Fibroblast of lung (primary cell): Measurements from ENCODE around the gene MYO1A. TPM values are rescaled to one million over a fixed set of nuclear protein-coding genes. Genes with fewer than 3 reads are reported as not detected.

Source experiments
- DNase-seq, 2 donors: peaks; one replicate each; pipeline versions ENCODE4 v3.0.0 to v3.0.0-alpha.2; 2010; ENCODE audit warnings: low read depth in 2 of 2
- H2AFZ ChIP-seq: 2 replicates; pipeline ENCODE4 v1.5.1; 2012; ENCODE audit warnings: low read length, control low read depth, inconsistent platforms
- H3K27ac ChIP-seq: 2 replicates; pipeline ENCODE4 v1.5.1; 2011; ENCODE audit warnings: low read length, control low read depth; ENCODE audit not compliant: insufficient read depth
- H3K27me3 ChIP-seq: 2 replicates; pipeline ENCODE4 v1.5.1; 2011; ENCODE audit warnings: mild to moderate bottlenecking, low read length; ENCODE audit not compliant: control insufficient read depth, insufficient read depth
- H3K36me3 ChIP-seq: 2 replicates; pipeline ENCODE4 v1.5.1; 2011; ENCODE audit warnings: low read length; ENCODE audit not compliant: control insufficient read depth, insufficient read depth
- H3K4me1 ChIP-seq: 2 replicates; pipeline ENCODE4 v1.5.1; 2011; ENCODE audit warnings: low read length; ENCODE audit not compliant: control insufficient read depth, insufficient read depth; ENCODE audit errors: extremely low read depth
- H3K4me2 ChIP-seq: 2 replicates; pipeline ENCODE4 v1.5.1; 2011; ENCODE audit warnings: low read length, control low read depth; ENCODE audit not compliant: insufficient read depth; ENCODE audit errors: extremely low read depth
- H3K4me3 ChIP-seq, 4 experiments: fragments of 200-600 bp in 1 of 4; sonication (generic) in 1 of 4; replicated peaks in 1 of 4; 2 replicates each; pipeline ENCODE4 v1.5.1; 2011 to 2016; ENCODE audit warnings: low read length in 4 of 4, low read depth in 3 of 4, mild to moderate bottlenecking in 3 of 4, control low read depth in 2 of 4, inconsistent platforms in 1 of 4, mixed read lengths in 1 of 4; ENCODE audit not compliant: insufficient read depth in 1 of 4; ENCODE audit errors: control extremely low read depth in 1 of 4
- H3K79me2 ChIP-seq: 2 replicates; pipeline ENCODE4 v1.5.1; 2012; ENCODE audit warnings: mild to moderate bottlenecking, low read length, inconsistent platforms; ENCODE audit not compliant: control insufficient read depth, insufficient read depth
- H3K9ac ChIP-seq: 2 replicates; pipeline ENCODE4 v1.5.1; 2011; ENCODE audit warnings: mild to moderate bottlenecking, low read length, control low read depth; ENCODE audit not compliant: insufficient read depth
- H3K9me3 ChIP-seq: 2 replicates; pipeline ENCODE4 v1.5.1; 2012; ENCODE audit warnings: low read depth, low read length; ENCODE audit not compliant: control insufficient read depth, insufficient read depth
- H4K20me1 ChIP-seq: 2 replicates; pipeline ENCODE4 v1.5.1; 2011; ENCODE audit warnings: low read length; ENCODE audit not compliant: control insufficient read depth, insufficient read depth; ENCODE audit errors: extremely low read depth
- CTCF ChIP-seq, 2 donors: IDR thresholded peaks in 1 of 2; conservative IDR thresholded peaks in 1 of 2; 1 replicate in 1 of 2; 2 replicates in 1 of 2; pipeline ENCODE4 v1.5.1; 2011 to 2012; ENCODE audit warnings: low read length in 2 of 2, control low read depth in 1 of 2, inconsistent platforms in 1 of 2, low read depth in 1 of 2, mild to moderate bottlenecking in 1 of 2
- EZH2 ChIP-seq: IDR thresholded peaks from 2 replicates; pipeline ENCODE4 v1.5.1; 2012; ENCODE audit warnings: low read length, control low read depth, mild to moderate bottlenecking; ENCODE audit errors: missing control alignments
- polyA plus RNA-seq, 2 donors: library from polyadenylated mRNA; depleted of rRNA in 1 of 2; stranded (reverse) in 1 of 2; unstranded in 1 of 2; fragments of >200 nt; gene quantifications; 2 replicates each; pipeline ENCODE4 v1.2.1, GENCODE V29; 2011 to 2012; ENCODE audit warnings: missing spikeins in 1 of 2
- total RNA-seq: library from RNA; depleted of rRNA; stranded (reverse); fragments of >200 nt; gene quantifications from 2 replicates; pipeline ENCODE4 v1.2.1, GENCODE V29; 2014

MYO1A gene
- total and polyA plus RNA-seq, 2 donors (not counting 1 experiment from before 2014, with no cell fraction given) = 0.01 to 0.17 TPM

- Histone ChIP-seq H3K79me2 (no peaks in the 10 kb centered on the region), H4K20me1 (no peaks in the 10 kb centered on the region), H2AFZ (no peak overlapping the region), H3K27ac (no peak overlapping the region), H3K9me3 (no peaks in the 10 kb centered on the region), H3K36me3 (no peaks in the 10 kb centered on the region), H3K4me1 (no peaks in the 10 kb centered on the region), H3K9ac (no peak overlapping the region), H3K4me2 (no peak overlapping the region), H3K4me3 (no peak overlapping the region), H3K27me3 (peaks cover 21% of the 10 kb centered on the region)
- DNase-seq = no peak
- TF ChIP-seq CTCF (conservative IDR thresholded peaks at IDR 0.05 in 1 of 2, IDR thresholded peaks at IDR 0.05 in 1 of 2; ENCODE audit: low read depth in 1 of 2, low read length in 2 of 2) (no peak), EZH2 (no peak)
These were observed 5.5 kb downstream of the MYO1A start for GRCh38 chr12:57044468-57044867.

GRCh38 chr12:57042695-57043094 lies 7.2 kb downstream of the MYO1A start:
- TF ChIP-seq CTCF (conservative IDR thresholded peaks at IDR 0.05 in 1 of 2, IDR thresholded peaks at IDR 0.05 in 1 of 2; ENCODE audit: low read depth in 1 of 2, low read length in 2 of 2) = no peak
- Histone ChIP-seq H3K27me3 (peaks cover 30% of the 10 kb centered on the region), H3K27ac (no peak overlapping the region), H3K4me2 (no peak overlapping the region), H3K4me3 (no peak overlapping the region), H3K4me1 (no peaks in the 10 kb centered on the region), H3K9me3 (no peaks in the 10 kb centered on the region), H4K20me1 (no peaks in the 10 kb centered on the region), H3K9ac (no peak overlapping the region), H3K36me3 (no peaks in the 10 kb centered on the region), H3K79me2 (no peaks in the 10 kb centered on the region), H2AFZ (no peak overlapping the region)
- no peak for DNase-seq

GRCh38 chr12:57040750-57041149 lies 9.2 kb downstream of the MYO1A start:
- Histone ChIP-seq H3K4me3 (no peak overlapping the region), H3K27ac (no peak overlapping the region), H3K27me3 (peaks cover 38% of the 10 kb centered on the region), H3K9ac (no peak overlapping the region), H3K36me3 (no peaks in the 10 kb centered on the region), H4K20me1 (no peaks in the 10 kb centered on the region), H3K79me2 (no peaks in the 10 kb centered on the region), H3K9me3 (no peaks in the 10 kb centered on the region), H2AFZ (no peak overlapping the region), H3K4me1 (no peaks in the 10 kb centered on the region), H3K4me2 (no peak overlapping the region)
- no peak for DNase-seq
- TF ChIP-seq CTCF (conservative IDR thresholded peaks at IDR 0.05 in 1 of 2, IDR thresholded peaks at IDR 0.05 in 1 of 2; ENCODE audit: low read depth in 1 of 2, low read length in 2 of 2) (no peak), EZH2 (no peak)
